ENCODE results near the gene PRRT4.
A peak's percentile ranks its signal among the peaks of the same experiment; 100 is the strongest.

Gene PRRT4

DNA sequence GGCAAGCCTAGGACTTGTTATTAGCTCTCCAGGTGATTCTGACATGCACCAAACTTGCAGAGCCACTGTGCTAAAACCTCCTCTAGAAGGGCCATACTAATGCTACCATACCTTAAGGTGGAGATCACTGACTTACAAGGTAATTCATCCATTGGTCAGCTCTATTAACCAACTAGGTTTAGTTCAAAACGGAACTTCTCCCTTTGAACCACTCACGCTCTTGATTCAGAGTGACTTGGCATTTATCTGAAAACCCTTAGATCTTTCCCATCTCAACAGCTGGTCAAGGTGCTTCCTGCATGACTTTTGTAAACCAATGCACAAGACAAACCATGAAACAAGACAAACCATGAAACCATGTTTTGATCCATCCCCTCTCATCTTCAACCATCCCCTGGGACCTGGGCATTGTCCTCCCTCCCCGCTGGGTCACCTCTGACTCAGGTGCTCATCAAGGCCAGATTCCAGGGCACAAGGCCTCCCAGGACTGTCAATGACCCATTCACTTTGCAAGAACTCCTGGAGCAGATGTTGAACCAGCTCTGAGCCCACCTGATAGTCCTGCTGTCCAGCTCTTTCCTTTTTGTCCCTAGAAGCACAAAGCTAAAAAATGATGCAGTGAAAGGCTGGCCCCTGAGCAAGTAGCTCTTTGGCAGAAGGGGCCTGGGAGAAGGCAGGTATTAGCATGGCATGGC, 29.5 kb upstream of the PRRT4 start:
- H3K27ac ChIP-seq, result peak overlapping the region; percentile 24; the same call in 1 of the 2 replicates
- POLR2A ChIA-PET (ENCODE audit: low non-redundant PET), result no interaction called here
- no peak for DNase-seq (ENCODE audit: low spot score)
- TF ChIP-seq, protein P1, sequence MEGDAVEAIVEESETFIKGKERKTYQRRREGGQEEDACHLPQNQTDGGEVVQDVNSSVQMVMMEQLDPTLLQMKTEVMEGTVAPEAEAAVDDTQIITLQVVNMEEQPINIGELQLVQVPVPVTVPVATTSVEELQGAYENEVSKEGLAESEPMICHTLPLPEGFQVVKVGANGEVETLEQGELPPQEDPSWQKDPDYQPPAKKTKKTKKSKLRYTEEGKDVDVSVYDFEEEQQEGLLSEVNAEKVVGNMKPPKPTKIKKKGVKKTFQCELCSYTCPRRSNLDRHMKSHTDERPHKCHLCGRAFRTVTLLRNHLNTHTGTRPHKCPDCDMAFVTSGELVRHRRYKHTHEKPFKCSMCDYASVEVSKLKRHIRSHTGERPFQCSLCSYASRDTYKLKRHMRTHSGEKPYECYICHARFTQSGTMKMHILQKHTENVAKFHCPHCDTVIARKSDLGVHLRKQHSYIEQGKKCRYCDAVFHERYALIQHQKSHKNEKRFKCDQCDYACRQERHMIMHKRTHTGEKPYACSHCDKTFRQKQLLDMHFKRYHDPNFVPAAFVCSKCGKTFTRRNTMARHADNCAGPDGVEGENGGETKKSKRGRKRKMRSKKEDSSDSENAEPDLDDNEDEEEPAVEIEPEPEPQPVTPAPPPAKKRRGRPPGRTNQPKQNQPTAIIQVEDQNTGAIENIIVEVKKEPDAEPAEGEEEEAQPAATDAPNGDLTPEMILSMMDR (conservative IDR thresholded peaks at IDR 0.05; ENCODE audit: low read depth), result no peak
- CTCF ChIA-PET, result interaction anchor here (1.1 to 1.4 kb wide), 2 partner anchors 10 to 43 kb away, joined by 3 to 5 read pairs; no protein-coding TSS in a partner anchor

DNA sequence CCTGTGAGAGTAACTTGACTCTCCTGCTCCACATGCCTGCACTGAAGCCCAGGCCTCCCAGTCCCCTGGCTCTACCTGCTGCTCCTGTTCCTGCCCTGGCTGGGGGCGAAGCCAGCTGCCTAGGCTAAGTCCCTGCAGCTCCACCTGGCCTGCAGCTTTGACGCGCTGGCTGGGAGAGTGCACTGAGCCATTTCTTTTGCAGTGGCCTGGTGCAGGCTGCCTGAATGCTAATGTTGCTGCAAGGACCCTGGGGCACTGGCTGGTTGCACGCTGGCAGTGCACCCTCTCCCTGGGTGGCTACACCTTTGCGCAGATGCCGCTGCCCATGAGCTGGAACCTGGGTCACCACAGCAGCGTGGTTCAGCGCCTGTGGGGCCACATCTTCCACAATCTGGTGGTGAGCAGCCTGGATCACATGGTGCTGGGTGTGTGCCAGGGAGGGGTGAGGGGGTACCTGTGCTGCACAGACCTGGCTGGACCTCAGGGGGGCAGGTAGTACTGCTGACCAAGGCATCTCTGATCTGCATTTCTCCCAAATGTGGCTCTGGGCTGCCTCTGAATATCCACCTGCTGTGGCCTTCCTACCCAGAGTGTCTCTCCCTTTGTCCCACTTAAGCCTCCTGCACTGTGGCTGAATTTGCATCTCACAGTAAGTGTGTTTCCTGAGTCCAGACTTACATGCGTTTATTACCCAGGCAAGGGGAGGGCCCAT, 28.3 kb upstream of the PRRT4 start:
- POLR2A ChIA-PET (ENCODE audit: low non-redundant PET), result interaction anchor here (0.8 kb wide), 1 partner anchor 10 kb away, joined by 4 read pairs; no protein-coding TSS in a partner anchor
- H3K27ac ChIP-seq, result no peak overlapping the region

DNA sequence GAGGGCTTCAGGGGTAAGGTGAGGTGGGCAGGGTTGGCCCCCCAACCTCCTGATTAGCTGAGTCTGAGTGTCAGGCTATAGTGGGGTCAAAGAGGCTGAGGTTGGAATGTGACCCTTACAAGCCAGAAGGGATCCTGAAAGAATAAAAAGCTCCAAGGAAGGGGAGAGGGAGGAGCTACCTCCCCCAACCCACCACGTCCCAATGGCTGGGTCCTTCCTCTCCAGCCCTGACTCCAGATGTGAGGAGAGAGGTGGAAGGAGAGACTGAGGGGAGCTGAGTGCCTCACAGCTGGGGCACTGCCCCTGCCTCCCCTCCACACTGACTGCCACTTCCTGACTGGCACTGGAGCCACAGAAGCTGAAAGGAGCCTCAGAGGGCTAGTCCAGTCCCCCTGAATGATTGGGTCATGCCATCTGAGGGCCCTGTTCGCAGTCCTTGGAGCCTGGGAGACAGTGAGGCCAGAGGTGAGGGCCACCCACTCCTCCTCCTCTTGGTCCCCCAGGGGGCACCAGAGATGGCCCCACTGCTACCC, 27.7 kb upstream of the PRRT4 start:
- no peak for DNase-seq (ENCODE audit: low spot score)
- H3K27ac ChIP-seq, result no peak overlapping the region
- CTCF ChIA-PET, result interaction anchor here (1.0 to 4.8 kb wide), 2 partner anchors 40 to 42 kb away, joined by 4 to 87 read pairs; no protein-coding TSS in a partner anchor
- TF ChIP-seq, protein P1 (conservative IDR thresholded peaks at IDR 0.05; ENCODE audit: low read depth), result no peak
- POLR2A ChIA-PET (ENCODE audit: low non-redundant PET), result interaction anchor here (0.8 kb wide), 1 partner anchor 11 kb away, joined by 4 read pairs; no protein-coding TSS in a partner anchor

More for the DNA sequence above, 28.3 kb upstream of the PRRT4 start:
- DNase-seq (ENCODE audit: low spot score), result no peak
- CTCF ChIA-PET, result interaction anchor here (1.0 to 4.8 kb wide), 2 partner anchors 40 to 42 kb away, joined by 4 to 87 read pairs; no protein-coding TSS in a partner anchor
- TF ChIP-seq, protein P1 (conservative IDR thresholded peaks at IDR 0.05; ENCODE audit: low read depth), result no peak

DNA sequence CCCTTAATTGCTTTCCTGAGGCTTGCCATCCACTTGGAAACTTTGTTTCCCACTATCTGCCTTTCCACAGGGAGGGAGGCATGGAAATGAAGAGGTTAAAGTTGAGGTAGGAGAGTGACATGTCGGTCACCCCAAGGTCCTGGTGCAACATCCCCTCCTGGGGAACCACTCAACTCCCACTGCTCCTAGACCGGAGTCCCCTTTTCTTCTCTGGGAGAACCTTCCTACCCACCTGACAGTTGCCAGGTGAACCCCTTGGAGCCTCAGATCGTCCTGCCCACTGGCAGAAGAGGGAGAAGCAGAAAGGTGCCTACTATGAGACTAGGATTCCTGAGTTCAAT, 26.6 kb upstream of the PRRT4 start:
- TF ChIP-seq, protein P1 (conservative IDR thresholded peaks at IDR 0.05; ENCODE audit: low read depth), result no peak
- POLR2A ChIA-PET (ENCODE audit: low non-redundant PET), result no interaction called here

DNA sequence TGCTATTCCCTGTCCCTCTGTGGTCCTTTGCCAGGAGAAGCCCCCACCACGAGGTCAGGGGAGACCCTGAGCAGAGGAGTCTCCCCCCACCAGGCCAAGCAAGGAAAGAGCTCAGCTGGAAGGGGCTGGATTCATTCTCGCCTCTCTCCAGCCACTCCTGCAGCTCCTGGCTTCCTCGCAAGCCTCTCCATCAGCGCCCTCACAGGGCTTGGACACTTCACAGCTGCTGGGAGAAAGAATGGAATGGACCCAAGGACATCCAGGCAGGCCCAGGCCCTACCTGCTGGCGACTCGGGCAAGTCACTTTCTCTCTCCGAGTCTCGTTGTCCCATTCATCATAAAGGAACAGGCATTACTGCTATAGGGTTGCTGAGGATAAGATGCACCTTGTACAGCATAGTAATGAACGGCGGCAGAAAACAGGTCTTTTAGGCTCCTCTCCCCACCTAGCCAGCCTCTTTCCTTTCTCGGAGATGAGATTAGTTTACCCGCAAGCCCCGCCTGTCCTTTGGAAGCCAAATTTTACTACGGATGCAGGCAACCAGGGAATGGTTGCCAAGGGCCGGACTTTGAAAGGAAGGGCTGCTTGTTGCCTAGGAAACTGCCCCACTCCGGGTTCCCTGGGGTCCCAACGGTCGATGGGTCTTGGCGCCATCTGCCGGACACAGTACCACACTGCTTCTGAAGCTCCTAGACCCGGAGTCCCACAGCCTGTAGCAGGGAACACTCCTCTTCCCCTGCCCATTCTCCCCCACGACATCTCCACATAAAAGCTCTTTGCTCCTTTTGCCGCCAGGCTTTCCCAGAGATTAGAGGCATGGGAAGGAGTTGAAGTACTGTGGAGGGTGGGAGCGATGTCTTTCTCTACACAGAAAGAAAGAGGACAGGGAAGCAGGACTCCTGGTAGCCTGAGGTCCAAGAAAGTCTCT, 26.0 kb upstream of the PRRT4 start:
- CTCF ChIA-PET, result interaction anchor here (0.5 to 4.8 kb wide), 13 partner anchors 10 to 1109 kb away, joined by 3 to 87 read pairs (median 4); partner anchors contain the start of gene RBM28
- POLR2A ChIA-PET (ENCODE audit: low non-redundant PET), result no interaction called here
- TF ChIP-seq, protein P1 (conservative IDR thresholded peaks at IDR 0.05; ENCODE audit: low read depth), result peak; percentile 96
- DNase-seq (ENCODE audit: low spot score), result peak; percentile 85
- H3K27ac ChIP-seq, result 0 out of 2 replicates have a peak overlapping the region, but pooled peaks have one; percentile 4

More for the DNA sequence above, 26.6 kb upstream of the PRRT4 start:
- no peak for DNase-seq (ENCODE audit: low spot score)
- H3K27ac ChIP-seq, result no peak overlapping the region
- CTCF ChIA-PET, result interaction anchor here (0.5 to 4.8 kb wide), 11 partner anchors 9 to 996 kb away, joined by 3 to 87 read pairs (median 4); partner anchors contain the start of gene RBM28
